ENCODE data around the gene IKZF3.
"Not testable (repeated sequence)": the region's sequence is repeated elsewhere in the genome, so short reads cannot be mapped to it uniquely, and the experiment has no call there.

Gene IKZF3

GRCh38 chr17:39754161-39754957, 109.8 kb downstream of the IKZF3 start:
- DNase-seq = peak; percentile 86

GRCh38 chr17:39753514-39754160, 110.5 kb downstream of the IKZF3 start:
- DNase-seq = peak; percentile 80

- no peak for DNase-seq
Observed at GRCh38 chr17:39752241-39752881, 111.8 kb downstream of the IKZF3 start.

- no peak for DNase-seq
Observed at GRCh38 chr17:39751637-39752036, 112.5 kb downstream of the IKZF3 start.

- DNase-seq = no peak
Observed at GRCh38 chr17:39751016-39751543, 113.0 kb downstream of the IKZF3 start.

- no peak for DNase-seq
Observed at GRCh38 chr17:39750131-39751015, 113.7 kb downstream of the IKZF3 start.

DNA sequence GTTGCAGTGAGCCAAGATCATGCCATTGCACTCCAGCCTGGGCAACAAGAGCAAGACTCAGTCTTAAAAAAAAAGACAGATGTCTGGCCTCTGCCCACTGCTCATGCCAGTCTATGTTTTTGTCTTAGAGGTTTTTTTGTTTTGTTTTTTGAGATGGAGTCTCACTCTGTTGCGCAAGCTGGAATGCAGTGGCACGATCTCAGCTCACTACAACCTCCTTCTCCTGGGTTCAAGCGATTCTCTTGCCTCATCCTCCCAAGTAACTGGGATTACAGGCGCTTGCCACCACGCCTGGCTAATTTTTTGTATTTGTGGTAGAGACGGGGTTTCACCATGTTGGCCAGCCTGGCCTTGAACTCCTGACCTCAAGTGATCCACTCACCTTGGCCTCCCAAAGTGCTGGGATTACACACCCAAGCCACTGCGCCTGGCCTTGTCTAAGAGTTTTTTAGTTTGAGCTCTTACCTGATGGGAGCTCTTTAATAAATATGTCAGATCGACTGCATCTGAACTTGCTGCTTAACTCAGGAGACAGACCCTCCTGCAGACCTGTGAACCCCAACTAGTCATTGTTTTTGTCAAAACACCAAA, 115.6 kb downstream of the IKZF3 start:
- not testable (repeated sequence) for DNase-seq

- DNase-seq = no peak
Observed at GRCh38 chr17:39747745-39748144, 116.4 kb downstream of the IKZF3 start.

GRCh38 chr17:39746145-39746461, 118.0 kb downstream of the IKZF3 start:
- no peak for DNase-seq

GRCh38 chr17:39745335-39746144, 118.6 kb downstream of the IKZF3 start:
- no peak for DNase-seq

GRCh38 chr17:39744836-39745215, 119.3 kb downstream of the IKZF3 start:
- DNase-seq = no peak

DNA sequence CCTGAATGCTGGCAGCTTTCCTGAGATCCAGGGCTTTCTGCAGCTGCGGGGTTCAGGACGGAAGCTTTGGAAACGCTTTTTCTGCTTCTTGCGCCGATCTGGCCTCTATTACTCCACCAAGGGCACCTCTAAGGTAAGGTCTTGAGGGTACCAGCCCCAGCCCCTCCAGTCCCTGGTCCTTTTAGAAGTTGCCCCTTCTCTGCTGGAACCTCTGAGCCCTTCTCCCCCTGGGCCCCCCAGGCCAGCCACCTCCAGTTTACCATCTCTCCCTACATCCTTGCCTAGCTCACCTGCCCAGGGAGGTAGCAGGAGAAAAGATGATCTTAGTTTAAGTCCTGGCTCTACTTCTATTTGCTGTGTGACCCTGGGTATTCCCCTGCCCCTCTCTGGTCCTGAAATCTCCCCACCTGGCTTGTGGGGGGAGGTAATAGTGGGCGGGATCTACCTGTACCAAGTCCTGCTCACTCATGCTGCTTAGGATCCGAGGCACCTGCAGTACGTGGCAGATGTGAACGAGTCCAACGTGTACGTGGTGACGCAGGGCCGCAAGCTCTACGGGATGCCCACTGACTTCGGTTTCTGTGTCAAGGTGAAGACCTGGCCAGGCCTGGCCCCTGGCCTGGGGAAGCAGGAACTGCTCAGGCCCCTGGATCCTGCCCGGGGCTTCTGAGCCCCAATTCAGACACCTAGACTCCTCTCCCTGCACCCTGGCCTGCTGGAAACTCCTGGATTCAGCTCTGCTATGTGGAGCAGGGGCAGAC, 119.9 kb downstream of the IKZF3 start:
- DNase-seq = no peak

DNA sequence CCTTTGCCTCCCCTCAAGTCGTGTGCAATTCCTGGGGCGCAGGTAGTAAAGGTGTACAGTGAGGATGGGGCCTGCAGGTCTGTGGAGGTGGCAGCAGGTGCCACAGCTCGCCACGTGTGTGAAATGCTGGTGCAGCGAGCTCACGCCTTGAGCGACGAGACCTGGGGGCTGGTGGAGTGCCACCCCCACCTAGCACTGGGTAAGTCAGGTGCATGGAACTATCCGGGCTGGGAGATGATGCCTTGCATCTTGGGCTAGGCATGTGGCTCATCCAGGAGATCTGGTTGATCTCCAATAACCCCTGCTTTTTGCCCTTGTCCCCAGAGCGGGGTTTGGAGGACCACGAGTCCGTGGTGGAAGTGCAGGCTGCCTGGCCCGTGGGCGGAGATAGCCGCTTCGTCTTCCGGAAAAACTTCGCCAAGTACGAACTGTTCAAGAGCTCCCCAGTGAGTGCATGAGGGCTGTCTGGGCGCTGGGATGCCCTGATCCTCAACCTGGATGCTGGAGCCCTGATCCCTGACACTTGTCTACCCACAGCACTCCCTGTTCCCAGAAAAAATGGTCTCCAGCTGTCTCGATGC, 121.2 kb downstream of the IKZF3 start:
- no peak for DNase-seq

DNA sequence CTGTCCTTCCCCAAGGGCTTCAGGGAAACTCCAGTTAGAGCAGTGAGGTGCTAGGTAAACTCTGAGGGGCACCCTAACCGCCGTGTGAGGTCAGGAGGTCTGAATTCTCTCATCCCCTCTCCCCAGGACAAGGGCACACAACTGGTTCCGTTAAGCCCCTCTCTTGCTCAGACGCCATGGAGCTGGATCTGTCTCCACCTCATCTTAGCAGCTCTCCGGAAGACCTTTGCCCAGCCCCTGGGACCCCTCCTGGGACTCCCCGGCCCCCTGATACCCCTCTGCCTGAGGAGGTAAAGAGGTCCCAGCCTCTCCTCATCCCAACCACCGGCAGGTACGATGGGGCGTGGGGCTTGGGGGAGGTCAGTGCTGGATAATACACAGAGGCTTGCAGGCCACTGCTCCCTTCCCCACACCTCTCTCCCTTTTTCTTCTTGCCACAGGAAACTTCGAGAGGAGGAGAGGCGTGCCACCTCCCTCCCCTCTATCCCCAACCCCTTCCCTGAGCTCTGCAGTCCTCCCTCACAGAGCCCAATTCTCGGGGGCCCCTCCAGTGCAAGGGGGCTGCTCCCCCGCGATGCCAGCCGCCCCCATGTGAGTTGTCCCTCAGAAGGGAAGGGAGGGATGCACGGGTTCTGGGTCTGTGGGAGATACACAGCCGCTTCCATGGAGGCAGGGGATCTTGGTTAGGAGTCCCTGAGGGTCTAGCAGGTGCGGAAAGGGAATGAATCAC, 121.8 kb downstream of the IKZF3 start:
- no peak for DNase-seq

DNA sequence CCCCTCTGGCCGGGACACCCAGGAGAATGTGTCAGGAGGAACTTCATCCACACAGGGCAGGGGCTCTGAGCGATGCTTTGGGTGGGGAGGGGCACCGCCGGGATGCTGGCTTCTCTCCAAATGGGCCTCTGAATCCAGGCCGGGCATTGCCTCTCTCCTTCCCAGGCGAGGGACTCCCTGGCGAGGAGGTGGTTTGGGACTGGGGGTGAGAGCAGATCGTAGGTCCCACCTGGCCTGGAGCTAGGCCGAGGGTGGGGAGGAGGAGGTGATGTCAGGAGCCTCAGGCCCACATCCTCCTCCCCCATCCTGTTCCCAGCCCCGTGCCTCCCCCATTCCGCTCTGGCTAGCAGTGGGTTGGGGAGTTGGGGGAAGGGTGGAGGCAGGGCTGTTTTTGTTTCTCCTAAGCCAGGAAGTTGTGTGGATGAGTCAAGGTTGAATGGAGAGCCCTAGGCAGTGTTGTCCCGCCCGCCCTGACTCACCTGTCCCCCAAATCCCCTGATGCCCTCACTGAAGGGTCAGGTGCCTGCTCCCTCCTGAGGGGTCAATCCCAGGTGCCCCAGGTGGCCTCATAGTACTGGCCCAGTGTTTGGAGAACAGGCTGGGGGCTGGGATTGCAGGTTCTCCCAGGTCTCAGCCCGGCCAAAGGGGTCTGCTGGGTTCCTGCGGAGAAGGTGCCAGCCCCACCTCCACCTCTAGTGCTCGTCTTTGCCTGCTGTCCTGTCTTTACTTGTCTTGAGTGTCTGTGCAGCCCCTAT, 123.6 kb downstream of the IKZF3 start:
- no peak for DNase-seq

- no peak for DNase-seq
Observed at GRCh38 chr17:39739885-39740356, 124.2 kb downstream of the IKZF3 start.

DNA sequence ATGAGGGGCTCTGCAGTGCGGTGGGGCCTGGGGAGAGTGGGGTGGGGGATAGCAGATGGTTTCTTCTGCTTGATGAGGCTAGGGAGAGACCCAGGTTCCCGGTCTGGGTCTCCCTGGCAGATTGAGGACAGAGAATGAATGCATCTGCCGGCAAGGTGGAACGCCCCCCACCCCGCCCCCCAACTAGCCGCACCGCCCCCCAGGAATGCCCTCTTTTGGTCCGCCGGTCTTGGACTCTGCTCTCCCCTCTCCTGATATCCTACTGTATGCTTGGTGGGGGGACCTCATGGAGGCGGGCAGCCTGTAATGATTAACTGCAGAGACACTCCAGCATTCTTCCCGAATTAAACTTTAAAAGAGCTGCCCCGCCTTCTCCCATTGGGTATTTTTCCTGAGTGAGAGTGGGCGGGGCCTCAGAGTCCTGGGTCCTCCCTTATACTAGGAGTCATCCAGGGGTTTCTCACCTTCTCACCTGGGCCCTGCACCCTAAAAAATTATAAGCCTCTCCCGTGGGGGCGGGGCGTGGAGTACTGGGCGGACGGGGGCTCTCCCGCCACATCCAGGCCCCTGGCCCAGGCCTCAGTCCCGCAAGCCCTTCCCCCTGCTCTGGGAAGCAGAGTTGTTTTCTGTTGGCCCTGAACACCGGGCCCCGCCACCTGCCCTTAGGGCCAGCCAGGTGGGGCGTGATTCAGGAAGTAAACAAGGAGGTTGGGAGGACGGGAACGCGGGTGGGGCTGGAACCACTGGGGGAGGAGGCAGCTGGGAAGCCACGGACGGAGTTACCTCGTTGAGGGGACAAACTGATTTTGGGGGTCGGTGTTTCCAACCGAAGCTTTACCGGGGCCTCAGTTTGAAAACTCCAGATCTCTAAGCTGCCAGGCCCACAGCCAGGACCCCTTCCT, 124.9 kb downstream of the IKZF3 start:
- DNase-seq = peak; percentile 19

DNA sequence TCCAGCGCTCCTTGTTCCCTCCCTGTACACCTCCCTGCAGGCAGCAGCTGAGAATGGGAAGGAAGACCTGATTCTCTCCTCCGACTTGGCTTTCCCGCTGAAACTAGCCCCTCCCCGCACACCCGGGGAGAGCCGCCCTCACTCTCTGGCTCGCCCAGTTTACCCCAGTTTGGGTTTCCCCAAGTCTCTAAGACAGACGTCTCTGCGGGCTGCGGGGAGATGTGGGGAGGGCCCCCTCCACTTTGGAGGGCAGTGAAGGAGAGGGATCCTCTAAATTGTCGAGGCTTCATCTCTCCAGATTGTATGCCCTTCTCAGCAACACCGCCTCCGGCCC, 125.6 kb downstream of the IKZF3 start:
- DNase-seq = no peak

Data from NCI-H82 (cell line).